ENCODE measurements around the gene CEMP1.

Gene CEMP1

DNA sequence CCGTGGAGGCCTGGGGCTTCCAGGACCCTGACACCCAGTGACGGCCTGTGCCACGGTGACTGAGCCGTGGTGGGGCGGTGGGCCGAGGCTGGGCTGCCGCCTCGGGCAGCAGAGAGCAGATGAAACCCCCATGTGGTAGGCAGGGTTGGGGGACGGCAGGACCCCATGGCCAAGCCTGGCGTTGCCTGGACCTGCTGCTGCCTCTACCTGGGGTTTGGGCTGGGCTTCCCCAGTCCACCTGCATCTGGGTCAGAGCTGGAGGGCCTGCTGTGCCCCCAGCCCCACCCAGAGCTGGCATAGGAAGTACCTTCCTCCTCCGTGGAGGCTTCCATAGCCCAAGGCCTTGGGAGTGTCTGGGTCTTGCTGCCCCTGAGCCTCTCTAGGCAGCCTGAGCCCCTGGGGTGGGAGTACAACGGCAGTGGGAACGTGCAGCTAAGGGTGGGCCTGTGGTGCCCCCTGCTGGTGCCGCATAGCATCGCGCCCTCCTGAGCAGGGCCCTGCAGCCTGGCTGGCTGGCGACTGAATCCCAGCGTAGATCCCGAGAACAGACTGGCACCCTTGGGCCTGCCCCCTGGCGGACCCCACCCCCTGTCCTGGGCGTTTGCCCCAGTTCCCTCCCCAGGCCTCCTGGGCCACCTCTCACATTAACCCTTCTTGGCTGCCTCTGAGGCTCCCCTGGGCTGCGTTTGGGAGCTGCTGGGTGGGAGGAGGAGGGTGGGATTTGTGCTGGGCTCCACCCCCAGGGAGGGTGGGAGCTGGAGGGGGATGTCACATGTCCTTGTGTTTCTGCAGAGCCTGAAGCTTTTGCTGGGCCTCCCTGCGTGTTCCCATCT lies 30.1 kb downstream of the CEMP1 start:
- peak; percentile 58 to 60 for DNase-seq (ENCODE audit: low read depth in 2 of 2)

DNA sequence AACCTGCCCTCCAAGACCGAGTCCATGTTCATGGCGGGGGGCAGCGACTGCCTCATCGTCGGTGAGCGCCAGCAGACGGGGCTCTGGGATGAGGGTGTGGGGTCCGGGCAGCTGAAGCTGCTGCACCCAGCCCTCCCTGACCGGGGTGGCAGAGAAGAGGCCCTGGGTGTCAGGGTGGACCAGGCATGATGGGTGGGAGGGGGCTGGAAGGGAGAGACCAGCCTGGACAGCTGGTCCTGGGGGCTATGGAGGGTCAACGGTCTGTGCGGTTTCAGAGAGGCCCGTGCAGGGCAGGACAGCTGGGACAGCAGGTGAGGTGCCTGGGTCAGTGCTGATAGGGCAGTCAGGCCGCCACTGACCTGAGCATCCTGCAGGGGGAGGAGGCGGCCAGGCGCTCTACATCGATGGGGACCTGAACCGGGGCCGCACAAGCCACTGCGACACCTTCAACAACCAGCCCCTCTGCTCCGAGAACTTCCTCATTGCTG lies 30.7 kb downstream of the CEMP1 start:
- DNase-seq (ENCODE audit: low read depth in 2 of 2), result no peak

DNA sequence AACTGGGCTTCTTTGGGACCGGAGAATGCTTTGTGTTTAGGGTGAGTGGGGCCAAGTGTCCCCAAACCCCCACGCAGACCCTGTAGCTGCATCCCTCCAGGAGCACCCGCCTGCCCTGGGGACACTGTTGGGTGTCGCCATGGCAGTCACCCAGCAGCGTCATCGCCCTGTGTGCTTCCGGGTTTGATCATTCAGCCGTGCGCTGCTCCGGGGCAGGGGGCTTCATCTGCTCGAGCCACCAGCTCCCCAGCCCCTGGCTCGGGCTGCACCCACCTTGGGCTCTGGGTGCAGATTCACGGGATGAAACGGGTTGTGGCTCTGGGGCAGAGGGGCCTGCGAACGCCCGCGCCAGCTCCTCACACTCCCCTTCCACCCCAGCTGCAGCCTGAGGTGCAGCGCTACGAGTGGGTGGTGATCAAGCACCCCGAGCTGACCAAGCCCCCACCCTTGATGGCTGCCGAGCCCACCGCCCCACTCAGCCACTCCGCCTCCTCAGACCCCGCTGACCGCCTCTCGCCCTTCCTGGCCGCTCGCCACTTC lies 31.2 kb downstream of the CEMP1 start:
- DNase-seq (ENCODE audit: low read depth in 2 of 2), result no peak

DNA sequence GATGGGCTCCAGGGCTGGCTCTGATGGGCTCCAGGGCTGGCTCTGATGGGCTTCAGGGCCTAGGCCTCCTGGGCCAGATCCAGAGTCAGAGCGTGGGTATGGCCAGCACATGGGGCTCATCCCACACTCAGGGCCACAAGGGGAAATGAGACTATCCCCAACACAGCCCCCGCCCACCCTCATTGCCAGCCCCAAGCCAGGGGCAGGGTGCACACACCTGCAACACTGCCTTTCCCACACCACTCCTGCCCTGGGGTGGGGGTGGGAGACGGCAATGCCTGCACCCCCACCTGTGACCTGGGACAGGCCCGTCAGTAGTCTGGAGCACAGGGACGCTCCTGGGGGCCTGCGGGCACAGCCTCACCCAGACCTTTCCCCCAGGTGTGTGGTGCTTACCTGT lies 31.8 kb downstream of the CEMP1 start:
- no peak for DNase-seq (ENCODE audit: low read depth in 2 of 2)

DNA sequence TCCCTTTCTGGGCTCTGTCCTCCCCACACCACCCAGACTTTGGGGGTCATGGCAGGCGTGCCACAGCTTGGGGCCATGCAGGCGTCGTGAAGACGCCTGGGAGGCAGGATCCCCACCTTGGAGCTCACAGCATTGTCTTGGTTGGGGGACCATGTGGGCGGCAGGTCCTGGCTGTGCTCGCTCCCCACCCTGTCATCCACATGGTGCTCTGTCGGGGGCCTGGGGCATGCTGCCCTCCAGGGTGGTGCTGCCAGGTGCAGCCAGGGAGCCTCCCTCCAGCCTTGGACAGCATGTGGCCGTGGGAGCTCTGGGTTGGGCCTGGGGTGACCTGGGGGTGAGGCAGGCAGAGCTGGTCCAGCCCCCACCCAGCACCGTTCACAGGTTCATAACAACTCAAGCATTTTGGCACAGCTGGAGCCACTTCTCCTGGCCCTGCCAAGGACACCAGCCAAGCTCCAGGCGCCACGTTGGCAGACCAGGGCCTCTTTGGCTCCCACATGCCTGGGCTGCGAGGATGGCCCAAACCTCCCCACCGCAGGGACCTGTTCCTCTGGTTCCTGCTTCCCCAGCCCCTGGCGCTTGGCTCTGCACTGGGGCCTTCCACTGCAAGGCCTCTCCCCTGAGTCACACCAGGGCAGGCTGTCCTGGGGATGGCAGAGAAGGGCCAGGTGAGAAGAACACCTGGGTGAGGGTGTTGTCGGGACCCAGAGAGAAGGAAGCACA lies 32.5 kb downstream of the CEMP1 start:
- DNase-seq (ENCODE audit: low read depth in 2 of 2), result no peak

DNA sequence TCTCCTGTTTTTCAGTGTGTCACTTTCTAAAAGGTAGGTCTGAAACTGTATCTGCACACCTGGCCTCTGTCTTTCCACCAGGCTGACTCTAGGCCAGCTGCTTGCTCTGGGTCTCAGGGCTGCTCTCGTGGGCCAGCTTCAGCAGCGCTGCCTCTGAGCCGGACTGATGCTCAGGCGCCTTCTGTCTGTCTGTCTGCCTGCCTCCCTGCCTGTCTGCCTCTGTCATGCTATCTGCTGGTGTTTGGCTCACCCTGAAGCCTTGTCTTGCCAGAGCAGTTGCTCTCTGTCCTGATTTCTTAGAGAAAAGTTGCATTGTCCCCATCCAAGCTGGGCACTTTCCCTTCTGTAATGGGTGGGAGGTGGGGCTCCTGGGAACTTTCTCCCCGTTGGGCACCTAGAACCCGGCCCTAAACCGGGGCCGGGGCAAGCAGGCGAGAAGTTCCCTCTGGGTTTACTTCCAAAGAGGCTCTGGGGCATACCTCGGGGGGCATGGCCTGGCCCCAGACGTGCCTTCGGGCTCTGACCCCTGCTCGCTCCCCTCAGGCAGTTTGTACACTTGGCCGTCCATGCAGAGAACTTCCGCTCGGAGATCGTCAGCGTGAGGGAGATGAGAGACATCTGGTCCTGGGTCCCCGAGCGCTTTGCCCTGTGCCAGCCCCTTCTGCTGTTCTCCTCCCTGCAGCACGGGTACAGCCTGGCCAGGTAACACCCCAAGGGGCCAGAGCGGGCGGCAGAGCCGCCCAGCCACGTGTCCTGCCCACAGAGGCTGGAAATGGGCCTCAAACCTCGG lies 33.3 kb downstream of the CEMP1 start:
- DNase-seq (ENCODE audit: low read depth in 2 of 2), result no peak

DNA sequence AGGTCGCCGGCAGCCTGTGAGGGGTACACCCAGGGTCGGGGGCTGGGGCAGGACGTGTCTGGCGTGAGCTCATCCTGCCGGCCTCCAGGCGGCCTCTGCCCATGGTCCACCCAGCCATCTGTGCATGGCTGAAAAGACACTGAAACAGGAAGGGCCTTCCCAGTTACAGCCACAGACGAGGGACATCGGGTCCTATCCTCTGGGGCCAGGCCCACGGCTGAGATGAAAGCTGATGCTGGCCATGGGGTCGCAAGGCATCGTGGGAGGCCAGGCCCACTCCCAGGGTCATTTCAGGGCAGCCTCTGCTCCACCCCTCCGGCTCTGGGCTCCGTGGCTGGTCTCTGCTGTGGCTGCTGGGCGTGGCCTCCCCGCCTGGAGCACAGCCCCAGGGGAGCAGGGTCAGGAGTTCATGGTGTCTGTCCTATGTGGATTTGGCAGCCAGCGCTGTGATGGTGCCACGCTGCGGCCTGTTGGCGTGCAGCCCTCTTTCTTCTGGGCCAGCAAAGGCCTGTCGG lies 34.0 kb downstream of the CEMP1 start:
- no peak for DNase-seq (ENCODE audit: low read depth in 2 of 2)

DNA sequence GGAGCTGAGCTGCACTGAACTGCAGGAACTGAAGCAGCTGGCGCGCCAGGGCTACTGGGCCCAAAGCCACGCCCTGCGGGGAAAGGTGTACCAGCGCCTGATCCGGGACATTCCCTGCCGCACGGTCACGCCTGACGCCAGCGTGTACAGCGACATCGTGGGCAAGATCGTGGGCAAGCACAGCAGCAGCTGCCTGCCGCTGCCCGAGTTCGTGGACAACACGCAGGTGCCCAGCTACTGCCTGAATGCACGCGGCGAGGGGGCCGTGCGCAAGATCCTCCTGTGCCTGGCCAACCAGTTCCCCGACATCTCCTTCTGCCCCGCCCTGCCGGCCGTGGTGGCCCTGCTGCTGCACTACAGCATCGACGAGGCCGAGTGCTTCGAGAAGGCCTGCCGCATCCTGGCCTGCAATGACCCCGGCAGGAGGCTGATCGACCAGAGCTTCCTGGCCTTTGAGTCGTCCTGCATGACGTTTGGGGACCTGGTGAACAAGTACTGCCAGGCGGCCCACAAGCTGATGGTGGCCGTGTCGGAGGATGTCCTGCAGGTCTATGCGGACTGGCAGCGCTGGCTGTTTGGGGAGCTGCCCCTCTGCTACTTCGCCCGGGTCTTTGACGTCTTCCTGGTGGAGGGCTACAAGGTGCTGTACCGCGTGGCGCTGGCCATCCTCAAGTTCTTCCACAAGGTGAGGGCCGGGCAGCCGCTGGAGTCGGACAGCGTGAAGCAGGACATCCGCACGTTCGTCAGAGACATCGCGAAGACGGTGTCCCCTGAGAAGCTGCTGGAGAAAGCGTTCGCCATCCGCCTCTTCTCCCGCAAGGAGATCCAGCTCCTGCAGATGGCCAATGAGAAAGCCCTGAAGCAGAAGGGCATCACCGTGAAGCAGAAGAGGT lies 34.7 kb downstream of the CEMP1 start:
- DNase-seq (ENCODE audit: low read depth in 2 of 2), result no peak

DNA sequence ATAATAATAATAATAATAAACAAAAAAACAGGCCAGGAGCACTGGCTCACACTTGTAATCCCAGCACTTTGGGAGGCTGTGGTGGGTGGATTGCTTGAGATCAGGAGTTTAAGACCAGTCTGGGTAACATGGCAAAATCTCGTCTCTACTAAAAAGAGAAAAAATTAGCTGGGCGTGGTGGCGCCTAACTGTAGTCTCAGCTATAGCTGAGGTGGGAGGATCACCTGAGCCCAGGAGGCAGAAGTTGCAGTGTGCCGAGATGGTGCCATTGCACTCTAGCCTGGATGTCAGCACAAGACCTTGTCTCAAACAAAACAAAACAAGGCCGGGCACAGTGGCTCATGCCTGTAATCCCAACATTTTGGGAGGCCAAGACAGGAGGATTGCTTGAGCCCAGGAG lies 36.2 kb downstream of the CEMP1 start:
- DNase-seq (ENCODE audit: low read depth in 2 of 2), result no peak

DNA sequence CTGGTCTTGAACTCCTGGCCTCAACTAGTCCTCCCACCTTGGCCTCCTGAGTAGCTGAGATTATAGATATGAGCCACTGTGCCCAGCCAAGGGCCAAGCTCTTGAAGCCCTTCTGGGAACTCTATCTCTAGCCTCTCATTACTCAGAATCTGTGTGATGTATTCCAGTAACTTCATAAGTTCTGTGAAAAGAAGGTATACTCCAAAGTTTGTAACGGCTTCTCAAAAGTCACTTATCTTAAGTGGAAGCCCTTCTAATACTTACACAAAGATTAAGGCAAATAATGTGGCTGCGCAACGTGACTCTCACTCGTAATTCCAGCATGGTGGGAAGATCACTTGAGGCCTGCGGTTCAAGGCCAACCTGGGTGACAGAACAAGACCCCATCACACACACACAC lies 36.6 kb downstream of the CEMP1 start:
- DNase-seq (ENCODE audit: low read depth in 2 of 2), result no peak

DNA sequence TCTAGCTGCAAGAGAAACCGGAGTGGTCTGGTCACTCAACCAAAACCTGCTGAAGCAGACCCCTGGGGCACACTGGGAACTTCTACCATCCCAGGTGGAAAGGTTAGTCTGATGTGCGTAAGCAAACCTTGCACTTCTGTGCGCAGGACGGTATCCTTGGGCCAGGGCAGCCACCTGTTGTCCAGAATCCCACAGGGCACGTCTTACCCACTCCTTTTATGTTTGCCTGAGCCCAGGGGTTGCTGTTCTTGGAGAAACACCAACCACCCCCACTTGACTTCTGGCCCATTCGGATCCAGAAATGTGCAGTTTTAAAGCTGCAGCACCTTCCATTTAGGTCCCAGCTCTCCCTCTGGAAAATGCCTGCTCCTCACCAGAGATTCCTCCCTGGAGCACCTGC lies 37.6 kb downstream of the CEMP1 start:
- no peak for DNase-seq (ENCODE audit: low read depth in 2 of 2)

DNA sequence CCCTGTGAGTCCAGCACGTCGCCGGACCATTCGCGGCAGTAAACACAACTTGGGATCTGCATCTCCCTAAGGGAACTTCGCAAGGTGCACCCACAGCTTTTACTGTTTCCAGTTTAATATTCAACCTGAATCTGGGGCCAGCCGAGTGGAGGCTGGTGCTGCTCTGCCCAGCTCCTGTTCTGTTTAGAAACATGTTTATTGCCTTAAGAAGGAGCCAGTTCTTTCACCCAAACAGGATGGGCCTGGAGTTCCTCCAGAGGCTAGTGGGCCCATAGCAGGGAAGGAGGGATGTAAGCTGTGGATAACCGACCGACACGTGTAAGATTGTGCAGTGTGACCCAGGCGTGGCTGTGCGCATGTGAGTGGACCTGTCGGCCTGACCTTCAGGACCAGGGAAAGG lies 38.9 kb downstream of the CEMP1 start:
- no peak for DNase-seq (ENCODE audit: low read depth in 2 of 2)

DNA sequence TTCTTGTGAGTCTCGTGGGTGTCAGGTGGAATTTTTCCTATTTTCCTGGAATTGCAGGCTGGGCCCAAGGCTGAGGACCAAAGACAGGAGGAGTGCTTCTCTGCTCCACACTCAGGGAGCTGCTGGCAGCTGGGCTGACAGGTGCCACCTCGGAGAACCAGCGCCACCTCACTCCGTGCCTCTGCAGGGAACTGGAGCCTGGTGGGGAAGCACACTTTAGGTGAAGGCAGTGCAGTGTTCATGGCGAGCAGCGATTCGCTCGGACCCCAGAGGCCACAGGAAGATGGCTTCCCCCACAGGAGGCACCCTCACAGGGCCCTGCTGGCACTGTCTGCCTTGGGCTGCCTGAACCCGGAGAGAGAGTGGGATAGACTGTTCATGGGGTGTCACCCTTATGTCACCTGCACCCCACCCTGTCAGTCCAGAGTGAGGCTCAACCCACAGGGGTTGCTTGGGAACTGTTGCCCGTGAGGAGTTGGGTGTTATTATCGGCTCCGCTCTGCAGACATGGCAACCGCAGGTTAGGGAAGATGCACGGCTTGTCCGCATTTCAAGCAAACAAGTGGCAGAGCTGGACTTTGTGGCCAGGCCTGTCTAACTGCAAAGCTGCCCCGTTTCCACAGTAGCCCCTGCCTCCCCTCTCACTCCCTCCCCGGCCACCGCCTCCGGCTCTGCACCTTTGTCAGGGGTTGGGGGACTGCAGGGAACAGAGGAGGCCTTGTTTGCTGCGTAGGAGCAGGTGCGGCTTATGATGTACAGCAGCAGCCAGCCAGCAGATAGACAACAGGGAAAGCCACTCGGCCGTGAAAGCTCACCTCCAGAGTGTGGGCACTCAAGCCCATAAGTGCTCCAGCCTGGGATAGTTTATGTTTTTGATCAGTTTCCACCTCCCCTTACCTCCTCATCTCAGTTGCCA lies 40.8 kb downstream of the CEMP1 start:
- DNase-seq (ENCODE audit: low read depth in 2 of 2), result no peak

DNA sequence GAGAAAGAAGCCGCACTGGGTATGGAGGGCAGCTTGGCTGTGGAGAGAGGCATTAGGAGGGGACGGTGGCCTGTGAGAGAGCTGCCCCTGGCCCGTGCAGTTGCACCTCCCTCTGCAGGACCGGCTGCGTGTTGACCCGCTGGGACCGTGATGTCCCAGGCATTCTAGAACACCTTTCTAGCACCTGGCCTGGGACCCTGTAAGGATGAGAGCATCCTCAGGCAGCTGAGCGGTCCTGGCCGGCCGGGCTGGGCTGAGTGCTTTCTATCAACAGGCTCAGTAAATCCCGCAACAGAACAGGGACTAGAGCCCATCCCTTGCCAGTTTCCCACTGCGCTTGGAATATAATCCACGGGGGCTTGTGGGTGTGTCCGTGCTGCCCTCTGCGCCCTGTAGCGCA lies 41.6 kb downstream of the CEMP1 start:
- DNase-seq (ENCODE audit: low read depth in 2 of 2), result no peak

DNA sequence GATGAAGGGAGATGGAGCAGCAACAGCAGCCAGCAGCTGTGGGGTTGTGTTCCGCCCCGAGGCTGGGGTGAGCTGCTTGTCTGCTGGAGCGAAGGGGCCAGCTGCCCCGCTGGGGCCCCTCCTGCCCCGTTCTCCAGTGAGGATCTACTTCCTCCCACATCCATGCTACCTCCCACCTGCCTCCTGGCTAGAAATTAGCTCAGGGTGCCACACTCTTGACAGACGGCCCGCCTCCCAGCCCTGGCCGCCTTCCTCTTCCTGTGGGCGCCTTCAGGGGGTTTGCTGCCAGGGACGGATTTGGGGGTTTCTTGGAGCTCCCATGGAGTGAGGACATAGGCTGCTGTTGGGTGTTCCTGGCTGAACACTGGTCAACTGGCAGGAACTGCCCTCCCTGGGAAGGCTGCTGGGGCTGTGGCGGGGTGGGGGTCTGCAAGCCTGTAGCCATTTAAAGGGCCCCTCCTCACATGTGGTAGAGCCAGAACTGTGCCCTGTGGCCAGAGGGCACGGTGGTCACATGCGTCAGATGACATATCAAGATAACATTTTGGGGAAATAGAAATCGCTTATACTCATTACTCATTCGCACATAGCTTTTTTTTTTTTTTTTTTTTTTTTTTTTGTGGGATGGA lies 43.2 kb downstream of the CEMP1 start:
- DNase-seq (ENCODE audit: low read depth in 2 of 2), result no peak

DNA sequence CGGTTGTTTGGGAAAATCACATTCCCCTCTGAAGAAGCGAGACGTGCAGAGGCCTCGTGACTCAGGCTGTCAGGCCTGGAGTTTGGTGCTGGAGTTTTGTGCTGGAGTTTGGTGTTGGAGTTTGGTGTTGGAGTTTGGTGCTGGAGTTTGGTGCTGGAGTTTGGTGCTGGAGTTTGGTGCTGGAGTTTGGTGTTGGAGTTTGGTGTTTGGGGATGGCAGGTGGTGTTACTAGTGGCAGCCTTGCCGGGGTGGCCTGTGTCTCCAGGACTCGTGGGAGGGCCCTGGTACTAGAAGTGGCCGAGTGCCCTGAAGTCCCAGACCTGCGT lies 43.7 kb downstream of the CEMP1 start:
- DNase-seq (ENCODE audit: low read depth in 2 of 2), result no peak

DNA sequence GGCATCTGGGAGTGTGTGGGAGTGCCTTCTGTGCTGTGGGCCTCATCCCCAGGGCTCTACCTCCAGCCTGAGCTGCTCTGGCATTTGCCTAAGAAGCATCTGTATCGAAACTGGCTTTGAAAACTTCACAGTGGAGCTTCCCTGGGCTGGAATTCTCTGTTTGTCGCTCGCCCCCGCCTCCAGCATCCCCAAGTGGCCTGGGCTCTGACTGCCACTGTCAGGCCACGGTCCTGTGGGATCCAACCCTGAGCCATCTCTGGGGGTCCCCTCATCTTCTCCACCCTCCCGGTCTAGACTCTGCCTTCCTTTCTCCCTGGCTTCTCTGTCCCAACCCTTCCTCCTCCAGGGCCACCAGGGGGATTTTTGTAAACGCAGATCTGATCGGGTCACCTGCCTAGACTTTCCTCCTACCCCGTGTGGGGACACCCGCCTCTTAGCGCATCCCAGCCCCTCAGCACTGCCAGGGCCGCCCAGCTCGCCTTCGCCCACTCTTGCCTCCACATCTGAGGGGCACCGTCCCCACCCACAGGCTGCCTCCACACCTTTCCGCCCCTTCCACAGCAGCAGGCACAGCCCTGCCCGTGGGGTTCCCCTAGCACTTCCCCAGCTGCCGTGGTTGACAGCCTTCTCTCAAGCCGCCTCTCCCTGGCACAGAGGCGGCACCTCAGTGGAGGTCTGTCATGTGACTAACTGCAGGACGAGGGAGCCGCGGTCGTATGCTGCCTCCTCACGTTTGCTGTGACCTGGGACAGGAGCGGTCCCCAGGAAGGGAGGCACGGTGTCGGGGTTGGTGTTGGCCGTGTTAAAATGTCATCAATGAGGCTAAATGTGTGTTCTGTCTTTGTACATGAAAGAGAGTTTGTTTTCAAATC lies 44.3 kb downstream of the CEMP1 start:
- peak; percentile 55 to 65 for DNase-seq (ENCODE audit: low read depth in 2 of 2)

DNA sequence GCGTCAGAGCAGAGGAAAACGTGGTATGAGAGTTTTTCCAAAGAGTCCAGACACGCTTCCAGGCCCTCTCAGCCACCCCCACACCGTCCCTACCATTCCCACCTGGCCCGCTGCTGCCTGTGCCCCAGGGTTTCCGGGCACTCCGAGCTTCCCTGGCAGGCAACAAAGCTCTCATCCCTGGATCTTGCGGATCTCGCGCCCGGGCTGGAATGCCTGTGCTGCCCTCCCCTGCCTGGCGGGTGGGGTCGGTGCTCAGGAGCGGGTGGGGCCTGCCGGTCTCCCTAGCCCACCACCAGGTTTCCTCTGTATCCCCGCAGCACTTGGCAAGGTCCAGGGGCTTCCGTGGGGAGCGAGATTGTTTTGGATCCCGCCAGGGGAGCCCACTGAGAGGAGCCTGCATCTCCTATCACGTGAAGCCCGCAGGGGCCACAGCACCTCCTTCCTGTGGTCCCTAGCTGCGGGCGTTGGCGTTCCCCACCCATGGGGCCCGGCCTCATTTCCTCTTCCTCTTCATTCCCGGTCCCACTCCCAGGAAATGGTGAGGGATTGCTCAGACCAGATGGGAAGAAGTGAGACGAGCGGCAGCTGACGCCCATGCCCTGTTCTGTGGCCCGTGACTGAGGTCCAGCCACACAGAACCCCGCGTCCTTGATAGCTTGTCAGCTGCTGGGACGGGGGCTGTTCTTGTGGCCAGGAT lies 45.2 kb downstream of the CEMP1 start:
- DNase-seq (ENCODE audit: low read depth in 2 of 2), result no peak

All from stimulated activated CD8-positive, alpha-beta memory T cell treated with anti-CD3 and anti-CD28 coated beads, Interleukin-15, amount 100 ng/mL, for 48 hours (primary cell).